COLO668 (cell line): ENCODE results near the gene ARMC8.

Experiments
- DNase-seq: peaks from one replicate; lab custom pipeline; 2025; ENCODE audit not compliant: unreplicated experiment; lab: John Stamatoyannopoulos, UW

ARMC8 gene

GRCh38 chr3:138340511-138340910 is 153.4 kb downstream of the ARMC8 start:
- DNase-seq, result no peak

DNA sequence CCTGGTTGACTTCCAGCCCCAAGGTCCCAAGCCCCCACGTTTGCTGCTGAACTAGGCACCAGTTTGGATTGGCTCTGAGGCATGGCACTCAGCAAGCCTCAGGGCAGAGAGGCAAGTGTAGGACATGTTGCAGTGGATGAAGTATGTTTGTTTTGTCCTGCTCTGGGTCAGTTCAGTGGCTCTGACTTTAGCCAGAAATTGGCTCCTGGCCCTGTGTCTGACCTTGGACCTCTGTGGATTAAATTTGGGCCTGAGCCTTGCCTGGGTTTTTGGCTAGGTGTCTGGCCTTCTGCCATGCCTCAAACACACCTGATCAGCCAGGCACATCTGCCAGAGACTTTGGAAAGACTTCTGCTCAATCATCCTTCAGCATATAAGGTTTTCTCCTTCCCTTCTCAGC is 157.7 kb downstream of the ARMC8 start:
- DNase-seq, result no peak
